ENCODE results near the gene SPECC1.
A peak's percentile ranks its signal among the peaks of the same experiment; 100 is the strongest.

The SPECC1 gene

DNA sequence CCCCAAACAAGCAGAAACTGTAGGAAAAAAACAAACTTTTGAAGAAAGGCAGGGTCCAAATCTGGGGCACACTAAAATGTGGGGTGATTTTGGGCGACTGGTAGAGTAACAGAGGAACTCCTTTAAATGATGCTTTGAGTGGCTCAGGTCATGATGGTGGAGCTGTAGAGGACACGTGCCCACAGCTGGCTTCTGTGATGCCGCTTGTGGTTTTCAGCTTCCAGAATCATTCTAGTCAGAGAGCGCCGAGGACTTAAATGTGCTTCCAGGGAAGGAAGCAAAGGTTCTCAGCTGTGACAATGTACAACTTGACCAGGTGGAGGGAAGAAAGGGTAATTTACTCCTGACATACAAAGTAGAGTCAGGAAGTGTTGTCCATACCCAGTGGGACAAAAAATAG, 295.8 kb downstream of the SPECC1 start:
- TF ChIP-seq, protein P1, sequence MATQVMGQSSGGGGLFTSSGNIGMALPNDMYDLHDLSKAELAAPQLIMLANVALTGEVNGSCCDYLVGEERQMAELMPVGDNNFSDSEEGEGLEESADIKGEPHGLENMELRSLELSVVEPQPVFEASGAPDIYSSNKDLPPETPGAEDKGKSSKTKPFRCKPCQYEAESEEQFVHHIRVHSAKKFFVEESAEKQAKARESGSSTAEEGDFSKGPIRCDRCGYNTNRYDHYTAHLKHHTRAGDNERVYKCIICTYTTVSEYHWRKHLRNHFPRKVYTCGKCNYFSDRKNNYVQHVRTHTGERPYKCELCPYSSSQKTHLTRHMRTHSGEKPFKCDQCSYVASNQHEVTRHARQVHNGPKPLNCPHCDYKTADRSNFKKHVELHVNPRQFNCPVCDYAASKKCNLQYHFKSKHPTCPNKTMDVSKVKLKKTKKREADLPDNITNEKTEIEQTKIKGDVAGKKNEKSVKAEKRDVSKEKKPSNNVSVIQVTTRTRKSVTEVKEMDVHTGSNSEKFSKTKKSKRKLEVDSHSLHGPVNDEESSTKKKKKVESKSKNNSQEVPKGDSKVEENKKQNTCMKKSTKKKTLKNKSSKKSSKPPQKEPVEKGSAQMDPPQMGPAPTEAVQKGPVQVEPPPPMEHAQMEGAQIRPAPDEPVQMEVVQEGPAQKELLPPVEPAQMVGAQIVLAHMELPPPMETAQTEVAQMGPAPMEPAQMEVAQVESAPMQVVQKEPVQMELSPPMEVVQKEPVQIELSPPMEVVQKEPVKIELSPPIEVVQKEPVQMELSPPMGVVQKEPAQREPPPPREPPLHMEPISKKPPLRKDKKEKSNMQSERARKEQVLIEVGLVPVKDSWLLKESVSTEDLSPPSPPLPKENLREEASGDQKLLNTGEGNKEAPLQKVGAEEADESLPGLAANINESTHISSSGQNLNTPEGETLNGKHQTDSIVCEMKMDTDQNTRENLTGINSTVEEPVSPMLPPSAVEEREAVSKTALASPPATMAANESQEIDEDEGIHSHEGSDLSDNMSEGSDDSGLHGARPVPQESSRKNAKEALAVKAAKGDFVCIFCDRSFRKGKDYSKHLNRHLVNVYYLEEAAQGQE (IDR thresholded peaks at IDR 0.05; ENCODE audit: insufficient replicate concordance, low read depth), result no peak
- TF ChIP-seq GABPA (IDR thresholded peaks at IDR 0.05; ENCODE audit: low read depth) (no peak), POLR2AphosphoS5 (IDR thresholded peaks at IDR 0.05; ENCODE audit: low read depth) (no peak), SPI1 (IDR thresholded peaks at IDR 0.05; ENCODE audit: borderline replicate concordance, low read depth) (no peak)
- TF ChIP-seq, protein P2, sequence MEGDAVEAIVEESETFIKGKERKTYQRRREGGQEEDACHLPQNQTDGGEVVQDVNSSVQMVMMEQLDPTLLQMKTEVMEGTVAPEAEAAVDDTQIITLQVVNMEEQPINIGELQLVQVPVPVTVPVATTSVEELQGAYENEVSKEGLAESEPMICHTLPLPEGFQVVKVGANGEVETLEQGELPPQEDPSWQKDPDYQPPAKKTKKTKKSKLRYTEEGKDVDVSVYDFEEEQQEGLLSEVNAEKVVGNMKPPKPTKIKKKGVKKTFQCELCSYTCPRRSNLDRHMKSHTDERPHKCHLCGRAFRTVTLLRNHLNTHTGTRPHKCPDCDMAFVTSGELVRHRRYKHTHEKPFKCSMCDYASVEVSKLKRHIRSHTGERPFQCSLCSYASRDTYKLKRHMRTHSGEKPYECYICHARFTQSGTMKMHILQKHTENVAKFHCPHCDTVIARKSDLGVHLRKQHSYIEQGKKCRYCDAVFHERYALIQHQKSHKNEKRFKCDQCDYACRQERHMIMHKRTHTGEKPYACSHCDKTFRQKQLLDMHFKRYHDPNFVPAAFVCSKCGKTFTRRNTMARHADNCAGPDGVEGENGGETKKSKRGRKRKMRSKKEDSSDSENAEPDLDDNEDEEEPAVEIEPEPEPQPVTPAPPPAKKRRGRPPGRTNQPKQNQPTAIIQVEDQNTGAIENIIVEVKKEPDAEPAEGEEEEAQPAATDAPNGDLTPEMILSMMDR (IDR thresholded peaks at IDR 0.05; ENCODE audit: insufficient read depth, low read length), result no peak
- no peak for DNase-seq (ENCODE audit: low read depth in 1 of 2, low spot score in 1 of 2)
- Histone ChIP-seq H3K27ac (replicated peaks) (no peak overlapping the region), H3K4me3 (replicated peaks; ENCODE audit: insufficient read depth, low read length) (no peak overlapping the region), H3K27me3 (ENCODE audit: insufficient read depth, poor library complexity, severe bottlenecking) (no peaks in the 10 kb centered on the region)

DNA sequence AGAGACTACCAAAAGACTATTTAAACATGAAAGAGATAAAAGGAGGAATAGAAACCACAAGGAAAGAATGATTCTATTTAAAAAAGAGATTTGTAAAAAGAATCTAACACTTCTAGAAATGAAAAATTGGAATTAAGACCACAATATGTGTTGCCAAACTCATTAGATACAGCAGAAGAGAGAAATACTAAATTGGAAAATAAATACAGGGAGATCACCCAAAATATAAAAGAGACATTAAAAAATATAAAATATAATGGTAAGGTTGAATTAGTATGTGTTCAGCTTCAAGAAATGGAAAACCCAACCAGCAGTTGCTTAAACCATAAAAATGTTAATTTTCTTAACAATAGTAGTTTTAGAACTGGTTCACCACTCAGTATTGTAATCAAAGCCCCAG, 297.8 kb downstream of the SPECC1 start:
- Histone ChIP-seq H3K27me3 (ENCODE audit: insufficient read depth, poor library complexity, severe bottlenecking) (no peaks in the 10 kb centered on the region), H3K4me3 (replicated peaks; ENCODE audit: insufficient read depth, low read length) (no peak overlapping the region), H3K27ac (replicated peaks) (no peak overlapping the region)
- TF ChIP-seq, protein P1 (IDR thresholded peaks at IDR 0.05; ENCODE audit: insufficient replicate concordance, low read depth), result no peak
- TF ChIP-seq SPI1 (IDR thresholded peaks at IDR 0.05; ENCODE audit: borderline replicate concordance, low read depth), result no peak
- no peak for DNase-seq (ENCODE audit: low read depth in 1 of 2, low spot score in 1 of 2)

DNA sequence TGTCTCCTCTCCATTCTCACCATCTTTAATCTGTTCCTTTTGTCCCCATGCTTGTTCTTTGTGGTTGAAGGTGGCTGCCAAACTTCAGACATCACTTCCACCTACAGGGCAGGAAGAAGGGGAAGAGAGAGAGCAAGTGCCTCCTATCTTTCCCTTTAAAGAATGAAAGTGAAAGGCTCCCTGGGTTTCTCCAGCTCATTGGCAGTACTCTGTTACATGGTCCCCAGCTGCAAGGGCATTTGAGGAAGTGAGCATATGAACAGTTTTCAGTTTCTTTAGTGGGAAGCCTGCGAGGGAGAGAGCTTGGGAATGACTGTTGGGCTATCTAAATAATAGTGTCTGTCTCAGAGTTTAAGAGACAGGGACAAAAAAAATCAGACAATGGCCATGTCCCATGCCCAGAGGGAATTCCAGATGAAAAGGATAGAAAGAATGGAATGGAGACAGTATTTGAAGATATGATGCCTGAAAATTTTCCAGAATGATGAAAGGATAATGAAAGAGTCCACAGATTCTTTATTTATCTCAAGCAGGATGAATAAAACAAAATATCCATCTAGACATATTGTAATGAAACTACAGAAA, 298.3 kb downstream of the SPECC1 start:
- no peak overlapping the region for H3K4me3 ChIP-seq (replicated peaks; ENCODE audit: insufficient read depth, low read length)
- H3K27ac ChIP-seq (replicated peaks), result no peak overlapping the region
- TF ChIP-seq POLR2AphosphoS5 (IDR thresholded peaks at IDR 0.05; ENCODE audit: low read depth) (no peak), SPI1 (IDR thresholded peaks at IDR 0.05; ENCODE audit: borderline replicate concordance, low read depth) (peak; percentile 12; the same call in 1 of the 2 replicates)
- no peaks in the 10 kb centered on the region for H3K27me3 ChIP-seq (ENCODE audit: insufficient read depth, poor library complexity, severe bottlenecking)
- DNase-seq (ENCODE audit: low read depth in 1 of 2, low spot score in 1 of 2), result peak in 1 of 2 experiments; percentile 11

DNA sequence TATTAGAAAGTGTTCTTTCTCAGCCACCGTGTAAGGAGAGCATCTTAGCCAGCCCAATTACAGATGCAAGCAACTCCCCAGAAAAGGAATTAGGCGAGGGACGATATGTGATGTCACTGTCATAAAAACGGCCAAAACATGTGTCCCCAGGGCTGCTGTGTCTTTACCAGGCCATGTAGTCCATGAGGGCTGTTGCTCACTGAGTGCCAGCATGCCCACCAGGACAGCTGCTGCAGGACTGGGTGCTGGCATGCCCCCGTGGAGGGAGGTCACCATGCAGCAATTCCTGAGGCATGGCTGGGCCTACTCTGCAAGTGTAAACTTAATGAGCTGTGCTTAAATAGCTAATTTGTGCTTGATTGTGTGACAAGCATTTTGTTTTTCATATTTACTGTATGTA, 301.3 kb downstream of the SPECC1 start:
- Histone ChIP-seq H3K27me3 (ENCODE audit: insufficient read depth, poor library complexity, severe bottlenecking) (no peaks in the 10 kb centered on the region), H3K27ac (replicated peaks) (no peak overlapping the region), H3K4me3 (replicated peaks; ENCODE audit: insufficient read depth, low read length) (no peak overlapping the region)
- TF ChIP-seq, protein P2 (IDR thresholded peaks at IDR 0.05; ENCODE audit: insufficient read depth, low read length), result no peak
- TF ChIP-seq SPI1 (IDR thresholded peaks at IDR 0.05; ENCODE audit: borderline replicate concordance, low read depth) (no peak), GABPA (IDR thresholded peaks at IDR 0.05; ENCODE audit: low read depth) (no peak), POLR2AphosphoS5 (IDR thresholded peaks at IDR 0.05; ENCODE audit: low read depth) (no peak)
- TF ChIP-seq, protein P1 (IDR thresholded peaks at IDR 0.05; ENCODE audit: insufficient replicate concordance, low read depth), result no peak
- DNase-seq (ENCODE audit: low read depth in 1 of 2, low spot score in 1 of 2), result no peak

Measured in HL-60 (cell line).